ENCODE measurements around the gene DIAPH3.

The DIAPH3 gene

GRCh38 chr13:59638404-59638803, 525.3 kb downstream of the DIAPH3 start:
- DNase-seq (ENCODE audit: extremely low spot score) = no peak
- TF ChIP-seq CTCF (IDR thresholded peaks at IDR 0.05; ENCODE audit: control extremely low read depth, extremely low read depth, low read depth, missing control alignments) = no peak
- ChIA-PET CTCF (interaction anchor here (0.9 to 1.4 kb wide), 2 partner anchors 19 to 41 kb away, joined by 4 read pairs; no protein-coding TSS in a partner anchor), POLR2A (no interaction called here)

- POLR2A ChIA-PET = no interaction called here
- no peak for TF ChIP-seq CTCF (IDR thresholded peaks at IDR 0.05; ENCODE audit: control extremely low read depth, extremely low read depth, low read depth, missing control alignments)
- CTCF ChIA-PET = no interaction called here
- DNase-seq (ENCODE audit: extremely low spot score) = no peak
Measured at GRCh38 chr13:59635589-59635988, 528.1 kb downstream of the DIAPH3 start.

- TF ChIP-seq CTCF (IDR thresholded peaks at IDR 0.05; ENCODE audit: control extremely low read depth, extremely low read depth, low read depth, missing control alignments) = no peak
- no peak for DNase-seq (ENCODE audit: extremely low spot score)
- POLR2A ChIA-PET = no interaction called here
- CTCF ChIA-PET = no interaction called here
Measured at GRCh38 chr13:59633290-59633689, 530.4 kb downstream of the DIAPH3 start.

GRCh38 chr13:59631271-59631670, 532.5 kb downstream of the DIAPH3 start:
- DNase-seq (ENCODE audit: extremely low spot score) = no peak
- POLR2A ChIA-PET = interaction anchor here (0.6 kb wide), 1 partner anchor 139 kb away, joined by 3 read pairs; no protein-coding TSS in a partner anchor
- no peak for TF ChIP-seq CTCF (IDR thresholded peaks at IDR 0.05; ENCODE audit: control extremely low read depth, extremely low read depth, low read depth, missing control alignments)
- CTCF ChIA-PET = no interaction called here

- no peak for DNase-seq (ENCODE audit: extremely low spot score)
- ChIA-PET CTCF (no interaction called here), POLR2A (no interaction called here)
- TF ChIP-seq CTCF (IDR thresholded peaks at IDR 0.05; ENCODE audit: control extremely low read depth, extremely low read depth, low read depth, missing control alignments) = no peak
Measured at GRCh38 chr13:59625111-59625510, 538.6 kb downstream of the DIAPH3 start.

- CTCF ChIA-PET = no interaction called here
- POLR2A ChIA-PET = no interaction called here
- no peak for TF ChIP-seq CTCF (IDR thresholded peaks at IDR 0.05; ENCODE audit: control extremely low read depth, extremely low read depth, low read depth, missing control alignments)
Measured at GRCh38 chr13:59623206-59623915, 540.4 kb downstream of the DIAPH3 start.

More at GRCh38 chr13:59623206-59623915, 540.4 kb downstream of the DIAPH3 start:
- no peak for DNase-seq (ENCODE audit: extremely low spot score)

All from GM10248 (cell line).